ENCODE results near the gene PKNOX1.
"Not testable (repeated sequence)": the region's sequence is repeated elsewhere in the genome, so short reads cannot be mapped to it uniquely, and the experiment has no call there.

GRCh38 chr21:43075170-43076022, 101.0 kb downstream of the PKNOX1 start, which contains the start of gene CBS:
- TF ChIP-seq CTCF, POLR2A (IDR thresholded peaks at IDR 0.05): not testable (repeated sequence)
